OCI-LY7 (cell line): ENCODE data around the gene PIK3CB. TPM values are rescaled to one million over a fixed set of nuclear protein-coding genes. Genes with fewer than 3 reads are reported as not detected.

Source experiments
- BruUV-seq: library from RNA; stranded (reverse); fragments of 400-500 nt; replicated peaks from 2 replicates; lab custom pipeline; 2021; lab: Mats Ljungman, UMichigan
- CTCF ChIA-PET: fragments of 300-600 bp; sonication (Branson Sonifier 250); formaldehyde crosslinking; loops from one replicate; lab custom pipeline; 2022; ENCODE audit warnings: antibody characterized with exemption; ENCODE audit not compliant: unreplicated experiment; lab: Charles Lee
- POLR2A ChIA-PET: fragments of 300-600 bp; sonication (Branson Sonifier 250); formaldehyde crosslinking; loops from one replicate; lab custom pipeline; 2022; ENCODE audit warnings: antibody characterized with exemption; lab: Charles Lee
- DNase-seq: peaks from one replicate; pipeline ENCODE4 v3.0.0-alpha.2; 2015; ENCODE audit warnings: low spot score
- H2AFZ ChIP-seq: fragments of 200-600 bp; sonication (generic), shearing (Covaris generic); 2 replicates; pipeline ENCODE4 v1.6.1; 2014; ENCODE audit warnings: mild to moderate bottlenecking, antibody characterized with exemption, low read length, moderate library complexity
- H3K27ac ChIP-seq: fragments of 200-600 bp; sonication (generic); 2 replicates; pipeline ENCODE4 v1.5.1; 2014; ENCODE audit warnings: mixed run types, low read depth, mild to moderate bottlenecking, moderate library complexity, low read length, inconsistent platforms; ENCODE audit not compliant: poor library complexity, severe bottlenecking
- H3K36me3 ChIP-seq: fragments of 200-600 bp; sonication (generic); 2 replicates; pipeline ENCODE4 v1.6.1; 2014; ENCODE audit warnings: mild to moderate bottlenecking, antibody characterized with exemption, low read length, moderate library complexity, mixed read lengths; ENCODE audit not compliant: insufficient read depth
- H3K4me1 ChIP-seq: fragments of 200-600 bp; sonication (generic); 2 replicates; pipeline ENCODE4 v1.5.1; 2014; ENCODE audit warnings: mild to moderate bottlenecking, low read length; ENCODE audit not compliant: insufficient read depth, poor library complexity, severe bottlenecking
- H3K4me2 ChIP-seq: fragments of 200-600 bp; sonication (generic); 2 replicates; pipeline ENCODE4 v1.6.1; 2014; ENCODE audit warnings: mild to moderate bottlenecking, low read length
- H3K4me3 ChIP-seq: fragments of 200-600 bp; sonication (generic); 2 replicates; pipeline ENCODE4 v1.5.1; 2014; ENCODE audit warnings: mild to moderate bottlenecking, low read depth, low read length; ENCODE audit not compliant: poor library complexity, severe bottlenecking
- H3K79me2 ChIP-seq: fragments of 200-600 bp; sonication (generic); 2 replicates; pipeline ENCODE4 v1.6.1; 2016; ENCODE audit warnings: low read depth, mild to moderate bottlenecking, low read length, moderate library complexity, mixed read lengths; ENCODE audit not compliant: insufficient read depth
- H3K9me2 ChIP-seq: fragments of 200-600 bp; sonication (generic); 2 replicates; pipeline ENCODE4 v1.6.1; 2016; ENCODE audit warnings: mild to moderate bottlenecking, low read length, mixed read lengths; ENCODE audit not compliant: insufficient read depth
- H3K9me3 ChIP-seq: fragments of 200-600 bp; sonication (generic); 2 replicates; pipeline ENCODE4 v1.6.1; 2014; ENCODE audit warnings: mild to moderate bottlenecking, mixed run types, low read length, mixed read lengths
- H4K20me1 ChIP-seq: fragments of 200-600 bp; sonication (generic); 2 replicates; pipeline ENCODE4 v1.6.1; 2014; ENCODE audit warnings: mild to moderate bottlenecking, antibody characterized with exemption, low read length, moderate library complexity, mixed read lengths; ENCODE audit not compliant: insufficient read depth
- EZH2phosphoT487 ChIP-seq: fragments of 200-600 bp; sonication (generic); IDR thresholded peaks from 2 replicates; pipeline ENCODE4 v1.6.1; 2018; ENCODE audit warnings: low read depth, borderline replicate concordance, mild to moderate bottlenecking, mixed run types, antibody characterized with exemption, low read length, moderate library complexity, mixed read lengths
- intact Hi-C: fragments of 100-400 bp; cut with micrococcal nuclease; formaldehyde crosslinking; loops from one replicate; pipeline ENCODE4 v1.10.0; 2022; ENCODE audit not compliant: unreplicated experiment
- total RNA-seq, 2 experiments: library from RNA; depleted of rRNA in 1 of 2; stranded (reverse); fragments of >200 nt in 1 of 2; shearing (Covaris generic) in 1 of 2; gene quantifications; 2 replicates each; pipeline ENCODE4 v1.2.3, GENCODE V29; 2014 to 2022
- TF ChIP-seq, protein P1 (sequence below): fragments of 200-600 bp; sonication (generic); conservative IDR thresholded peaks from 2 replicates; pipeline ENCODE4 v1.5.1; 2014; ENCODE audit warnings: mild to moderate bottlenecking, antibody characterized with exemption, low read length, moderate library complexity, mixed read lengths

The PIK3CB gene
- total RNA-seq, 2 experiments from 2014 or later: 8.2 to 23.6 TPM

GRCh38 chr3:138797508-138798038 is 37.2 kb downstream of the PIK3CB start:
- Histone ChIP-seq H3K4me1 (no peaks in the 10 kb centered on the region), H3K4me3 (no peak overlapping the region), H3K4me2 (no peak overlapping the region), H3K79me2 (no peaks in the 10 kb centered on the region), H3K9me2 (no peaks in the 10 kb centered on the region), H3K9me3 (no peaks in the 10 kb centered on the region), H3K27ac (no peak overlapping the region), H4K20me1 (no peaks in the 10 kb centered on the region), H2AFZ (no peak overlapping the region), H3K36me3 (peaks cover 14% of the 10 kb centered on the region; the same call in 1 of the 2 replicates)
- no peak for DNase-seq
- CTCF ChIA-PET: no interaction called here
- POLR2A ChIA-PET: interaction anchor here (0.9 kb wide), 1 partner anchor 10 kb away, joined by 12 read pairs; no protein-coding TSS in a partner anchor
- BruUV-seq: no TSS peak
- intact Hi-C loops: no loop called here
- TF ChIP-seq, protein P1, sequence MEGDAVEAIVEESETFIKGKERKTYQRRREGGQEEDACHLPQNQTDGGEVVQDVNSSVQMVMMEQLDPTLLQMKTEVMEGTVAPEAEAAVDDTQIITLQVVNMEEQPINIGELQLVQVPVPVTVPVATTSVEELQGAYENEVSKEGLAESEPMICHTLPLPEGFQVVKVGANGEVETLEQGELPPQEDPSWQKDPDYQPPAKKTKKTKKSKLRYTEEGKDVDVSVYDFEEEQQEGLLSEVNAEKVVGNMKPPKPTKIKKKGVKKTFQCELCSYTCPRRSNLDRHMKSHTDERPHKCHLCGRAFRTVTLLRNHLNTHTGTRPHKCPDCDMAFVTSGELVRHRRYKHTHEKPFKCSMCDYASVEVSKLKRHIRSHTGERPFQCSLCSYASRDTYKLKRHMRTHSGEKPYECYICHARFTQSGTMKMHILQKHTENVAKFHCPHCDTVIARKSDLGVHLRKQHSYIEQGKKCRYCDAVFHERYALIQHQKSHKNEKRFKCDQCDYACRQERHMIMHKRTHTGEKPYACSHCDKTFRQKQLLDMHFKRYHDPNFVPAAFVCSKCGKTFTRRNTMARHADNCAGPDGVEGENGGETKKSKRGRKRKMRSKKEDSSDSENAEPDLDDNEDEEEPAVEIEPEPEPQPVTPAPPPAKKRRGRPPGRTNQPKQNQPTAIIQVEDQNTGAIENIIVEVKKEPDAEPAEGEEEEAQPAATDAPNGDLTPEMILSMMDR: no peak
- no peak for TF ChIP-seq EZH2phosphoT487

- TF ChIP-seq EZH2phosphoT487: no peak
- TF ChIP-seq, protein P1: no peak
- Histone ChIP-seq H3K27ac (no peak overlapping the region), H3K36me3 (peaks cover 14% of the 10 kb centered on the region; the same call in 1 of the 2 replicates), H3K4me2 (no peak overlapping the region), H3K4me3 (no peak overlapping the region), H4K20me1 (no peaks in the 10 kb centered on the region), H3K9me3 (no peaks in the 10 kb centered on the region), H3K9me2 (no peaks in the 10 kb centered on the region), H3K4me1 (no peaks in the 10 kb centered on the region), H2AFZ (no peak overlapping the region), H3K79me2 (no peaks in the 10 kb centered on the region)
- ChIA-PET CTCF (no interaction called here), POLR2A (interaction anchor here (0.7 to 0.9 kb wide), 5 partner anchors 9 to 630 kb away, joined by 3 to 12 read pairs (median 4); no protein-coding TSS in a partner anchor)
- intact Hi-C loops: no loop called here
- no peak for DNase-seq
- no TSS peak for BruUV-seq
These were observed 38.0 kb downstream of the PIK3CB start for GRCh38 chr3:138796761-138797160.

DNA sequence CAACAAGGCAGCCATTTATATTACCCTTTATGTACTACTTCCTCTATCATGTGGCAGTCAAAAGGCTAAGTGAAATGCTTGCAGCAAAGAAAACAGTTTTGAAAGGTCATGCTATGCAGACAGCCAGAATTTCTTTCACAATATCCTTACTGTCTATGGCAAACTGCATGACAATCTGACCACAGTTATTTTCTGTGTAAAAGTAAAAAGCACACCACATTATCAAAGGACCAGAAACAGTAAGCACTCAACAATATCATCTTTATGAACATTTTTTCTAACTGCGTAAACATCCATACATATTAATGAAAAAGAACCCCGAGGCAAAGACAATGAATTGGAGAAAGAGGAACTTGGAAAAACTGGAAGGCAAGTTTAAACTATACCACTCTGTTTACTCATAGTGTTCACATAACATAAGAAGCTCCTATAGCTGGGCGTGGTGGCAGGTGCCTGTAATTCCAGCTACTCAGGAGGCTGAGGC is 47.9 kb downstream of the PIK3CB start:
- no peak for TF ChIP-seq EZH2phosphoT487
- TF ChIP-seq, protein P1: no peak
- ChIA-PET POLR2A (interaction anchor here (0.6 to 1.0 kb wide), 4 partner anchors 10 to 227 kb away, joined by 3 to 12 read pairs (median 4); no protein-coding TSS in a partner anchor), CTCF (no interaction called here)
- no peak overlapping the region for H2AFZ ChIP-seq
- no peaks in the 10 kb centered on the region for H3K4me1 ChIP-seq
- no peak overlapping the region for H3K27ac ChIP-seq
- H3K4me3 ChIP-seq: no peak overlapping the region
- H3K79me2 ChIP-seq: no peaks in the 10 kb centered on the region
- H3K9me2 ChIP-seq: no peaks in the 10 kb centered on the region
- H3K4me2 ChIP-seq: no peak overlapping the region
- DNase-seq: no peak
- no TSS peak for BruUV-seq
- H3K36me3 ChIP-seq: peaks cover 4% of the 10 kb centered on the region; the same call in 1 of the 2 replicates
- H3K9me3 ChIP-seq: no peaks in the 10 kb centered on the region
- H4K20me1 ChIP-seq: no peaks in the 10 kb centered on the region
- intact Hi-C loops: no loop called here
